ENCODE measurements around the gene PTER.
A peak's percentile ranks its signal among the peaks of the same experiment; 100 is the strongest.

Gene PTER

GRCh38 chr10:16545116-16545736, 108.4 kb downstream of the PTER start:
- DNase-seq, result peak in 1 of 2 experiments; percentile 26

GRCh38 chr10:16547973-16548372, 111.2 kb downstream of the PTER start:
- no peak for DNase-seq

GRCh38 chr10:16559236-16559773, 122.5 kb downstream of the PTER start:
- DNase-seq, result no peak

- no peak for DNase-seq
Measured at GRCh38 chr10:16562891-16563290, 126.1 kb downstream of the PTER start.

All from NCI-H2081 (cell line).